Inferior parietal cortex (tissue), 1 donor: ENCODE data around the gene PCDHGB4.
"Not testable (repeated sequence)": the region's sequence is repeated elsewhere in the genome, so short reads cannot be mapped to it uniquely, and the experiment has no call there.

ENCODE experiments used
- DNase-seq: peaks from one replicate; pipeline ENCODE4 v3.0.0-alpha.2; 2016; ENCODE audit errors: extremely low spot score

Gene PCDHGB4

DNA sequence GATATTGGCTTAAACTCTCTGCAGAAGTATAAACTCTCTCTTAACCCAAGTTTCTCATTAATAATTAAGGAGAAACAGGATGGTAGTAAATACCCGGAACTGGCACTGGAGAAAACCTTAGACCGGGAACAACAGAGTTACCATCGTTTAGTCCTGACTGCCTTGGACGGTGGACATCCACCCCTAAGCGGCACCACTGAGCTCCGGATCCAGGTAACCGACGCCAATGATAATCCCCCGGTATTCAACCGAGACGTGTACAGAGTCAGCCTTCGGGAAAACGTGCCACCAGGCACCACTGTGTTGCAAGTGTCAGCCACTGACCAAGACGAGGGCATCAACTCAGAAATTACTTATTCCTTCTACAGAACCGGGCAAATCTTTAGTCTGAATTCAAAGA, 11.1 kb downstream of the PCDHGB4 start:
- no peak for DNase-seq

DNA sequence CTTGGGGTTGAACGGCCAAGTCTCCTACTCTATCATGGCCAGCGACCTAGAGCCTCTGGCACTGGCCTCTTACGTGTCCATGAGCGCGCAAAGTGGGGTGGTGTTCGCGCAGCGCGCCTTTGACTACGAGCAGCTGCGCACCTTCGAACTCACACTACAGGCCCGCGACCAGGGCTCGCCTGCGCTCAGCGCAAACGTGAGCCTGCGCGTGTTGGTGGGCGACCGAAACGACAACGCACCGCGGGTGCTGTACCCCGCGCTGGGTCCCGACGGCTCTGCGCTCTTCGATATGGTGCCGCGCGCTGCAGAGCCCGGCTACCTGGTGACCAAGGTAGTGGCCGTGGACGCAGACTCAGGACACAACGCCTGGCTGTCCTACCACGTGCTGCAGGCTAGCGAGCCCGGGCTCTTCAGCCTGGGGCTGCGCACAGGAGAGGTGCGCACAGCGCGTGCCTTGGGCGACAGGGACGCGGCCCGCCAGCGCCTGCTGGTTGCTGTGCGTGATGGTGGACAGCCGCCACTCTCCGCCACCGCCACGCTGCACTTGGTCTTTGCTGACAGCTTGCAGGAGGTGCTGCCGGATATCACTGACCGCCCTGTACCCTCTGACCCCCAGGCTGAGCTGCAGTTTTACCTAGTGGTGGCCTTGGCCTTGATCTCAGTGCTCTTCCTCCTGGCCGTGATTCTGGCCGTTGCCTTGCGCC, 12.2 kb downstream of the PCDHGB4 start:
- DNase-seq = no peak

DNA sequence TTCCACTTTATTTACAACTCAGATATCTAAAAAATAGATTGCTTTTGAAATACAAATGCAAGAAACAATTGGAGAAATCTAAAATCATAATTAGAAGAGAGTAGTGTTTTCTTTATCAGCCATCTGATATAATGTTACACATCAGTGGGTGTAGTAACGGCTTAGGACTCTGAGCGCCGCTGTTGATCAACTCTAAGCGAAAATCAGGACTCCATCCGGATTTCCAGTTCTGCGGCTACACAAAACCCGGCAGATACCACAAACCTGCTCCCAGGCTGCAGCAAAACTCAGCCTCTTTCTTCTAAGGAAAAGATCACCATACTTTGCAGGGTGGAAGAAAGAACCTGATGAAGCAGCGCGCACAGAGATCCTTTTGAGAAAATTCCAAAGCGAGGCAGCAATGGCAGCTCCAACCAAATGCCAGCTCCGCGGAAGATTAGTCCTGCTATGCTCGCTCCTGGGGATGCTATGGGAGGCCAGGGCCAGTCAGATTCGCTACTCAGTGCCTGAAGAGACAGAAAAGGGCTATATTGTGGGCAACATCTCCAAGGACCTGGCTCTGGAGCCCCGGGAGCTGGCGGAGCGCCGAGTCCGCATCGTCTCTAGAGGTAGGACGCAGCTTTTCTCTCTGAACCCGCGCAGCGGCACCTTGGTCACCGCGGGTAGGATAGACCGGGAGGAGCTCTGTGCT, 15.2 kb downstream of the PCDHGB4 start, which contains the start of gene PCDHGA9:
PCDHGA9 (plus strand) TSS at position 226 of the 691 bp plus-strand sequence; CDS start at position 401, 175 bp downstream.
- peak; percentile 31 for DNase-seq

DNA sequence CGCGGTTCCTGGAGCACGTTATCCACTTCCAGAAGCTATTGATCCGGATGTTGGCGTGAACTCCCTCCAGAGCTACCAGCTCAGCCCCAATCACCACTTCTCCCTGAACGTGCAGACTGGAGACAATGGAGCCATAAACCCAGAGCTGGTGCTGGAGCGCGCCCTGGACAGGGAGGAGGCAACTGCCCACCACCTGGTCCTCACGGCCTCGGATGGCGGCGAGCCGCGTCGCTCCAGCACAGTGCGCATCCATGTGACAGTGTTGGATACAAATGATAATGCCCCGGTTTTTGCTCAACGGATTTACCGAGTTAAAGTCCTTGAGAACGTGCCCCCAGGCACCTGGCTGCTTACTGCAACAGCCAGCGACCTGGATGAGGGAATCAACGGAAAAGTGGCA, 15.9 kb downstream of the PCDHGB4 start:
- DNase-seq = no peak

DNA sequence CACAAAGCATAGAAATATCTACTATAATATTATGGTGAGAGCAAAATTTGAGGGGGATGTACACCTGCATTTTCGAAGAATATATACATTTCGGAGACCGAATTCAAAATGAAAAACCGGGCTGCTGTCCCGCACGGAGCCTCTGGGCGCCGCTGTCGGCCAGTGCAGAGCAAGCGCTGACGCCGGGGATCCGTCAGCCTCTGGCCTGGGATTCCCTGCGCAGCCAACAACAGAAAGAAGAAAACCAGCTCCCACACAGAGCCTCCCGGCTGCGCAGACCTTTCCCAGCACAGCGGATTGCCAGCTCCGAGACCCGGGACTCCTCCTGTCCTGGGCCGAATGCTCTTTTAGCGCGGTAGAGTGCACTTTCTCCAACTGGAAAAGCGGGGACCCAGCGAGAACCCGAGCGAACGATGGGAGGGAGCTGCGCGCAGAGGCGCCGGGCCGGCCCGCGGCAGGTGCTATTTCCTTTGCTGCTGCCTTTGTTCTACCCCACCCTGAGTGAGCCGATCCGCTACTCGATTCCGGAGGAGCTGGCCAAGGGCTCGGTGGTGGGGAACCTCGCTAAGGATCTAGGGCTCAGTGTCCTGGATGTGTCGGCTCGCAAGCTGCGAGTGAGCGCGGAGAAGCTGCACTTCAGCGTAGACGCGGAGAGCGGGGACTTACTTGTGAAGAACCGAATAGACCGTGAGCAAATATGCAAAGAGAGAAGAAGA, 20.4 kb downstream of the PCDHGB4 start, which contains the start of gene PCDHGB6:
PCDHGB6 (plus strand) TSS at position 232 of the 716 bp plus-strand sequence; CDS start at position 414, 182 bp downstream.
- DNase-seq = not testable (repeated sequence)

DNA sequence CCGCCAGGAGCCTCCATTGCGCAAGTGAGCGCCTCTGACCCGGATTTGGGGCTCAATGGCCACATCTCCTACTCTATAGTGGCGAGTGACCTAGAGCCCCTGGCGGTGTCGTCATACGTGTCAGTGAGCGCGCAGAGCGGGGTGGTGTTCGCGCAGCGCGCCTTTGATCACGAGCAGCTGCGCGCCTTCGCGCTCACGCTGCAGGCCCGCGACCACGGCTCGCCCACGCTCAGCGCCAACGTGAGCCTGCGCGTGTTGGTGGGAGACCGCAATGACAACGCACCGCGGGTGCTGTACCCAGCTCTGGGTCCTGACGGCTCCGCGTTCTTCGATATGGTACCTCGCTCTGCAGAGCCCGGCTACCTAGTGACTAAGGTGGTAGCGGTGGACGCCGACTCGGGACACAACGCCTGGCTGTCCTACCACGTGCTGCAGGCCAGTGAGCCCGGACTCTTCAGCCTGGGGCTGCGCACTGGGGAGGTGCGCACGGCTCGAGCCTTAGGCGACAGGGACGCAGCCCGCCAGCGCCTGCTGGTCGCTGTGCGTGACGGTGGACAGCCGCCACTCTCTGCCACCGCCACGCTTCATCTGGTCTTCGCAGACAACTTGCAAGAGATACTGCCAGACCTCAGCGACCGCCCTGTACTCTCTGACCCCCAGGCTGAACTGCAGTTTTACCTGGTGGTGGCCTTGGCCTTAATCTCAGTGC, 22.3 kb downstream of the PCDHGB4 start:
- no peak for DNase-seq

DNA sequence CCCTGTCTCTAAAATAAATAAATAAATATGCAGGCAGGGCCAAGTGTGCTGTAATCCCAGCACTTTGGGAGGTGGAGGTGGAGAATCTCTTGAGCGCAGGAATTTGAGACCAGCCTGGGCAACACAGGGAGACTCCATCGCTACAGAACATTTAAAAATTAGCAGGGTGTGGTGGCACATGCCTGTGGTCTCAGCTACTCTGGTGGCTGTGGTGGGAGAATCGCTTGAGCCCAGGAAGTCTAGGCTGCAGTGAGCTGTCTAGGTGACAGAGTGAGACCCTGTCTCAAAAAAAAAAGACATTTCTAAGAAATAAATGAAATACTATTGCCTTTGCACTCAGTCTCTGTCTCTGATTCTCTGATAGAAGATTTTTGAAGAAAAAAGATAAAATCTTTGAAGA, 24.1 kb downstream of the PCDHGB4 start:
- no peak for DNase-seq

DNA sequence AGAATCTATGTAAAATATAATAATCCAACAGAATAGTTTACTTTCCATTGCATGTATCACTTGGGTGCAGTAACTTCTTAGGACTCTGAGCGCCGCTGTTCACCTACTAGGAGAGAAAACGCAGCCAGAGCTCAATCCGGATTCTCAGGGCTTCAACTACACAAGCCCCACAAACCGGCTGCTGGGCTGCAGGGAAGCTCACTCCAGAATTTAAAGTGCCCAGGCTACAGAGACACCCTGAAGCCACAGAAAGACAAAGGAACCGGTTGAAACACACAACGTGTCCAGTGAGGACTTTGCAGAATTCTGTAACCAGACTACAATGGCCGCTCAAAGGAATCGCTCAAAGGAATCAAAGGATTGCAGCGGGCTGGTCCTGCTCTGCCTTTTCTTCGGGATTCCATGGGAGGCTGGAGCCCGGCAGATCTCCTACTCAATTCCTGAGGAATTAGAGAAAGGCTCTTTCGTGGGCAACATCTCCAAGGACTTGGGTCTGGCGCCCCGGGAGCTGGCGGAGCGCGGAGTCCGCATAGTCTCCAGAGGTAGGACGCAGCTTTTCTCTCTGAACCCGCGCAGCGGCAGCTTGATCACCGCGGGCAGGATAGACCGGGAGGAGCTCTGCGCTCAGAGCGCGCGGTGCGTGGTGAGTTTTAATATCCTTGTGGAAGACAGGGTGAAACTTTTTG, 25.5 kb downstream of the PCDHGB4 start, which contains the start of gene PCDHGA10:
PCDHGA10 (plus strand) TSS at position 134 of the 686 bp plus-strand sequence; CDS start at position 323, 189 bp downstream.
- DNase-seq = peak; percentile 12

DNA sequence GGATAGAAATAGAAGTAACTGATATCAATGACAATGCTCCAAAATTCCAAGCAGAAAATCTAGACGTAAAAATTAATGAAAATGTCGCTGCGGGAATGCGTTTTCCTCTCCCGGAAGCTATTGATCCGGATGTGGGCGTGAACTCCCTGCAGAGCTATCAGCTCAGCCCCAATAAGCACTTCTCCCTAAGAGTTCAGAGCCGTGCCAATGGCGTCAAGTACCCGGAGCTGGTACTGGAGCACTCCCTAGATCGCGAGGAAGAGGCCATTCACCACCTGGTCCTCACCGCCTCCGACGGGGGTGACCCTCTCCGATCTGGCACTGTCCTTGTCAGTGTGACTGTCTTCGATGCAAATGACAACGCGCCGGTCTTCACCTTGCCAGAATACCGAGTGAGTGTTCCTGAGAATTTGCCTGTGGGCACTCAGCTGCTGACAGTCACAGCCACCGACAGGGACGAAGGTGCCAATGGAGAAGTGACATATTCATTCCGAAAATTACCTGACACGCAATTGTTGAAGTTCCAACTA, 26.1 kb downstream of the PCDHGB4 start:
- DNase-seq = no peak

DNA sequence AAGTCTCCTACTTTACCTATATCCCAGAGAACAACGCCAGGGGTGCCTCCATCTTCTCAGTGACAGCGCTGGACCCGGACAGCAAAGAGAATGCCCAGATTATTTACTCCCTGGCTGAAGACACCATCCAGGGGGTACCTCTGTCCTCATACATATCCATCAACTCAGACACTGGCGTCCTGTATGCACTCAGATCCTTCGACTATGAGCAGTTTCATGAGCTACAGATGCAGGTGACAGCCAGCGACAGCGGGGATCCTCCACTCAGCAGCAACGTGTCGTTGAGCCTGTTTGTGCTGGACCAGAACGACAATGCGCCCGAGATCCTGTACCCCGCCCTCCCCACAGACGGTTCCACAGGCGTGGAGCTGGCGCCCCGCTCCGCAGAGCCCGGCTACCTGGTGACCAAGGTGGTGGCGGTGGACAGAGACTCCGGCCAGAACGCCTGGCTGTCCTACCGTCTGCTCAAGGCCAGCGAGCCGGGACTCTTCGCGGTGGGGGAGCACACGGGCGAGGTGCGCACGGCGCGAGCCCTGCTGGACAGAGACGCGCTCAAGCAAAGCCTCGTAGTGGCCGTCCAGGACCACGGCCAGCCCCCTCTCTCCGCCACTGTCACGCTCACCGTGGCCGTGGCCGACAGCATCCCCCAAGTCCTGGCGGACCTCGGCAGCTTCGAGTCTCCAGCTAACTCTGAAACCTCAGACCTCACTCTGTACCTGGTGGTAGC, 27.2 kb downstream of the PCDHGB4 start:
- not testable (repeated sequence) for DNase-seq

DNA sequence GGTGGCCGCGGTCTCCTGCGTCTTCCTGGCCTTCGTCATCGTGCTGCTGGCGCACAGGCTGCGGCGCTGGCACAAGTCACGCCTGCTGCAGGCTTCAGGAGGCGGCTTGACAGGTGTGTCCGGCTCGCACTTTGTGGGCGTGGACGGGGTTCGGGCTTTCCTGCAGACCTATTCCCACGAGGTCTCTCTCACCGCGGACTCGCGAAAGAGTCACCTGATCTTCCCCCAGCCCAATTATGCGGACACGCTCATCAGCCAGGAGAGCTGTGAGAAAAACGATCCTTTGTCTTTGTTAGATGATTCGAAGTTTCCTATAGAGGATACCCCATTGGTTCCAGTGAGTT, 27.7 kb downstream of the PCDHGB4 start:
- not testable (repeated sequence) for DNase-seq

DNA sequence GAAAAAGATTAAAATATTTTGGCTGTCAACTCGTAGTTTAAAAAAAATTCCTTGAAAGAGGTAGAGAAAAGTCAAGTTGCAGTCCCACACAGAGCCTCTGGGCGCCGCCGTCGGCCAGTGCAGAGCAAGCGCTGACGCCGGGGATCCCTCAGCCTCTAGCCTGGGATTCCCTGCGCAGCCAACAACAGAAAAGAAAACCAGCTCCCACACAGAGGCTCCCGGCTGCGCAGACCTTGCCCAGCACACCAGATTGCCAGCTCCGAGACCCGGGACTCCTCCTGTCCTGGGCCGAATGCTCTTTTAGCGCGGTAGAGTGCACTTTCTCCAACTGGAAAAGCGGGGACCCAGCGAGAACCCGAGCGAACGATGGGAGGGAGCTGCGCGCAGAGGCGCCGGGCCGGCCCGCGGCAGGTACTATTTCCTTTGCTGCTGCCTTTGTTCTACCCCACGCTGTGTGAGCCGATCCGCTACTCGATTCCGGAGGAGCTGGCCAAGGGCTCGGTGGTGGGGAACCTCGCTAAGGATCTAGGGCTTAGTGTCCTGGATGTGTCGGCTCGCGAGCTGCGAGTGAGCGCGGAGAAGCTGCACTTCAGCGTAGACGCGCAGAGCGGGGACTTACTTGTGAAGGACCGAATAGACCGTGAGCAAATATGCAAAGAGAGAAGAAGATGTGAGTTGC, 30.1 kb downstream of the PCDHGB4 start, which contains the start of gene PCDHGB7:
PCDHGB7 (plus strand) TSS at position 184 of the 679 bp plus-strand sequence; CDS start at position 367, 183 bp downstream.
- peak; percentile 15 for DNase-seq

DNA sequence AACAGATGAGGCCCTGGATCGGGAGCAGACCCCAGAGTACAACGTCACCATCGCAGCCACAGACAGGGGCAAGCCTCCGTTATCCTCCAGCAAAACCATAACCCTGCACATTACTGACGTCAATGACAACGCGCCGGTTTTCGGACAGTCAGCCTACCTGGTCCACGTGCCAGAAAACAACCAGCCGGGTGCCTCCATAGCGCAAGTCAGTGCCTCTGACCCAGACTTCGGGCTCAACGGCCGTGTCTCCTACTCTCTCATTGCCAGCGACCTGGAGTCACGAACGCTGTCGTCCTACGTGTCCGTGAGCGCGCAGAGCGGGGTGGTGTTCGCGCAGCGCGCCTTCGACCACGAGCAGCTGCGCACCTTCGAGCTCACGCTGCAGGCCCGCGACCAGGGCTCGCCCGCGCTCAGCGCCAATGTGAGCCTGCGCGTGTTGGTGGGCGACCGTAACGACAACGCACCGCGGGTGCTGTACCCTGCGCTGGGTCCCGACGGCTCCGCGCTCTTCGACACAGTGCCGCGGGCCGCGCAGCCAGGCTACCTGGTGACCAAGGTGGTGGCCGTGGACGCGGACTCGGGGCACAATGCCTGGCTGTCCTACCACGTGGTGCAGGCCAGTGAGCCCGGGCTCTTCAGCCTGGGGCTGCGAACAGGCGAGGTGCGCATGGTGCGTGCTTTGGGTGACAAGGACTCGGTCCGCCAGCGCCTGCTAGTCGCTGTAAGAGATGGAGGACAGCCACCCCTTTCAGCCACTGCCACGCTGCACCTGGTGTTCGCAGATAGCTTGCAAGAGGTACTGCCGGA, 31.8 kb downstream of the PCDHGB4 start:
- DNase-seq = no peak

DNA sequence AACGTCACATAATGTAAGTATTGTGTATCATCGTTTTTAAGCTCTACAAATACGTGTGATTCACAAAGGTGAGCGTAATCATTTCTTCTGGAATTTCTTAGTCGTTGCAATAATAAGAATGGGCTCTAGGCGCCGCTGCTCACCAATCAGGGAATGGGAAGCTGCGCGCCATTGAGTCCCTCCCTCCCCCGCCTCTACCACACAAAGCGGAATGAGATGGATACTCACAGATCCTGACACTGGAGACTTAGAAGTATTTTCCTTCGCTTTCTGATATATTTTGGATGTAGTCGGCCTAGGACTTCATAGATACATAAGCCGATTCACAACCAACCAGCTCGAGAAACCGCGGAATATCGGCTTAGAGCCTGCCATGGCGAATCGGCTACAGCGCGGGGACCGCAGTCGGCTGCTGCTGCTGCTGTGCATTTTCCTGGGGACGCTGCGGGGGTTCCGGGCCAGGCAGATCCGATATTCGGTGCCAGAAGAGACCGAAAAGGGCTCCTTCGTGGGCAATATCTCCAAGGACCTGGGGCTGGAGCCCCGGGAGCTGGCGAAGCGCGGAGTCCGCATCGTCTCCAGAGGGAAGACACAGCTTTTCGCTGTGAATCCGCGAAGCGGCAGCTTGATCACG, 33.5 kb downstream of the PCDHGB4 start, which contains the start of gene PCDHGA11:
PCDHGA11 (plus strand) TSS at position 197 of the 634 bp plus-strand sequence; CDS start at position 374, 177 bp downstream.
- peak; percentile 5 for DNase-seq

DNA sequence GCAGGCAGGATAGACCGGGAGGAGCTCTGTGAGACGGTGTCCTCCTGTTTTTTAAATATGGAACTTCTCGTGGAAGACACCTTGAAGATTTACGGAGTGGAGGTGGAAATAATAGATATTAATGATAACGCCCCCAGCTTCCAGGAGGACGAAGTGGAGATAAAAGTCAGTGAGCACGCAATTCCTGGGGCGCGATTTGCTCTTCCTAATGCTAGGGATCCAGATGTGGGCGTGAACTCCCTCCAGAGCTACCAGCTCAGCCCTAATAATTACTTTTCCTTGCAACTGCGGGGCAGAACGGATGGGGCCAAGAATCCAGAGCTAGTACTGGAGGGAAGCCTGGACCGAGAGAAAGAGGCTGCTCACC, 34.0 kb downstream of the PCDHGB4 start:
- DNase-seq = no peak

DNA sequence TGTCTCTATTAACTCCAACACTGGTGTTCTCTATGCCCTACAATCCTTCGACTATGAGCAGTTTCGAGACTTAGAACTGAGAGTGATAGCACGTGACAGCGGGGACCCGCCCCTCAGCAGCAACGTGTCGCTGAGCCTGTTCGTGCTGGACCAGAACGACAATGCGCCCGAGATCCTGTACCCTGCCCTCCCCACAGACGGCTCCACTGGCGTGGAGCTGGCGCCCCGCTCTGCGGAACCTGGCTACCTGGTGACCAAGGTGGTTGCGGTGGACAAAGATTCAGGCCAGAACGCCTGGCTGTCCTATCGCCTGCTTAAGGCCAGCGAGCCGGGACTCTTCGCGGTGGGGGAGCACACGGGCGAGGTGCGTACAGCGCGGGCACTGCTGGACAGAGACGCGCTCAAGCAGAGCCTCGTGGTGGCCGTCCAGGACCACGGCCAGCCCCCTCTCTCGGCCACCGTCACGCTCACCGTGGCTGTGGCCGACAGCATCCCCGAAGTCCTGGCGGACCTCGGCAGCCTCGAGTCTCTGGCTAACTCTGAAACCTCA, 35.3 kb downstream of the PCDHGB4 start:
- no peak for DNase-seq

DNA sequence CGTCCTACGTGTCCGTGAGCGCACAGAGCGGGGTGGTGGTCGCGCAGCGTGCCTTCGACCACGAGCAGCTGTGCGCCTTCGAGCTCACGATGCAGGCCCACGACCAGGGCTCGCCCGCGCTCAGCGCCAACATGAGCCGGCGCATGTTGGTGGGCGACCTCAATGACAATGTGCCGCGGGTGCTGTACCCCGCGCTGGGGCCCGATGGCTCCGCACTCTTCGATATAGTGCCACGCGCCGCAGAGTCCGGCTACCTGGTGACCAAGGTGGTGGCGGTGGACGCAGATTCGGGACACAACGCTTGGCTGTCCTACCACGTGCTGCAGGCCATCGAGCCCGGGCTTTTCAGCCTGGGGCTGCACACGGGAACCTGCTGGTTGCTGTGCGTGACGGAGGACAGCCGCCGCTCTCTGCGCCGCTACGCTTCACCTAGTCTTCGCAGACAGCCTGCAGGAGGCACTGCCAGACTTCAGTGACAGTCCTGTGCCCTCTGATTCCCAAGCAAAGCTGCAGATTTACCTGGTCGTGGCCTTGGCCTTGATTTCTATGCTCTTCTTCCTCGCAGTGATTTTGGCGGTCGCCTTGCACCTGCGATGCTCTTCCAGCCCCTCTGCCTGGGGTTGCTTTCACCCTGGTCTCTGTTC, 40.4 kb downstream of the PCDHGB4 start:
- DNase-seq = no peak
